Stimulated activated CD4-positive, alpha-beta T cell treated with anti-CD3 and anti-CD28 coated beads, Interleukin-2, amount 100 ng/mL, for 48 hours (primary cell): ENCODE results near the gene NADSYN1.
"Not testable (repeated sequence)": the region's sequence is repeated elsewhere in the genome, so short reads cannot be mapped to it uniquely, and the experiment has no call there.

ENCODE experiments used
- DNase-seq, 2 donors: peaks; one replicate each; pipeline ENCODE4 v3.0.0-alpha.2; 2020

Gene NADSYN1

GRCh38 chr11:71453037-71453917 lies at the start of gene NADSYN1:
TSS of gene NADSYN1 (plus strand) at chr11:71453203. CDS start at chr11:71453297, 94 bp downstream.
- DNase-seq: peak; percentile 90 to 93

DNA sequence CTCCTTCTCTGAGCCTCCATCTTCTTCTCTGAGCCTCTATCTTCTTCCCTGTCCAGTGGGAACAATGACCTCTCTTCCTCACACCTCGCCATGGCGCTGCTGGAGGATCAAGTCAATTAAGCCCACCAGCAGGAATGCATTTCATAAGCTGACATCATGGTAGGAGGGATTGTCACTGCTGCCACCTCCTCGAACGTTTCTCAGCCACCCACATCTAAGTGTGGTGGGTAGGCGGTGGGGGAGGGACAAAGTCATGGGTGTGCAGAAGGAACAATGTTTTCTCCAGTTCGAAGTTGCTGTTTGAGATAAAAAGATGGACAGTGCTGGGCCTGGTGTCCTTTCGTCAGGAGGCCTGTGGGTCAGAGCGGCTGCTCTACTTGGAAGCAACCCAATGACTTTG lies 48.8 kb upstream of the NADSYN1 start:
- DNase-seq: no peak

GRCh38 chr11:71406681-71407080 lies 46.3 kb upstream of the NADSYN1 start:
- no peak for DNase-seq

- no peak for DNase-seq
Measured at GRCh38 chr11:71407356-71407755, 45.6 kb upstream of the NADSYN1 start.

- DNase-seq: no peak
Measured at GRCh38 chr11:71408826-71409225, 44.2 kb upstream of the NADSYN1 start.

GRCh38 chr11:71410363-71410966 lies 42.5 kb upstream of the NADSYN1 start:
- DNase-seq: no peak

DNA sequence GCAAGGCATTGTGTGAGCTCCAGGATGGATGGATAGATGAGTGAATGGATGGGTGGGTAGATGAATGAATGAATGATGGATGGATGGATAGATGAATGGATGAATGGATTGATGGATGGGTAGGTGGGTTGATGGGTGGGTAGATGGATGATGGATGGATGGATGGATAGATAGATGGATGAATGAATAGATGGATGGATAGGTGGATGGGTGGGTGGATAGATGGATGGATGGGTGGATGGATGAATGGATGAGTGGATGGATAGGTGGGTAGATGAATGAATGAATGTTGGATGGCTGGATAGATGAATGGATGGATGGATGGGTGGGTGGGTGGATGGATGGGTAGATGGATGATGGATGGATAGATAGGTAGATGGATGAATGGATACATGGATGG lies 38.4 kb upstream of the NADSYN1 start:
- no peak for DNase-seq

GRCh38 chr11:71418643-71419042 lies 34.4 kb upstream of the NADSYN1 start:
- peak in 1 of 2 donors; percentile 8 for DNase-seq

- DNase-seq: peak; percentile 11 to 18
Measured at GRCh38 chr11:71420455-71421241, 32.4 kb upstream of the NADSYN1 start.

- DNase-seq: no peak
Measured at GRCh38 chr11:71421392-71421950, 31.5 kb upstream of the NADSYN1 start.

DNA sequence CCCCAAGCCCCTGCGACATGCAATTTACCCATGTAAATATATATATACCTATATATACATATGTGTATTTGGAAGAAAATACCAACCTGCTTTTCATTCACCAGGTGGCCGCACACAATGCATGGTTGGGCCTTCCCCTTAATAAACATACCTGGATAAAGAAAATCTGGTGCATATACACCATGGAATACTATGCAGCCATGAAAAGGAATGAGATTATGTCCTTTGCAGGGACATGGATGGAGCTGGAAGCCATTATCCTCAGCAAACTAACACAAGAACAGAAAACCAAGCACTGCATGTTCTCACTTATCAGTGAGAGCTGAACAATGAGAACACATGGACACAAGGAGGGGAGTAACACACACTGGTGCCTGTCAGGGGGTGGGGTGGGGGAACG lies 30.7 kb upstream of the NADSYN1 start:
- not testable (repeated sequence) for DNase-seq

DNA sequence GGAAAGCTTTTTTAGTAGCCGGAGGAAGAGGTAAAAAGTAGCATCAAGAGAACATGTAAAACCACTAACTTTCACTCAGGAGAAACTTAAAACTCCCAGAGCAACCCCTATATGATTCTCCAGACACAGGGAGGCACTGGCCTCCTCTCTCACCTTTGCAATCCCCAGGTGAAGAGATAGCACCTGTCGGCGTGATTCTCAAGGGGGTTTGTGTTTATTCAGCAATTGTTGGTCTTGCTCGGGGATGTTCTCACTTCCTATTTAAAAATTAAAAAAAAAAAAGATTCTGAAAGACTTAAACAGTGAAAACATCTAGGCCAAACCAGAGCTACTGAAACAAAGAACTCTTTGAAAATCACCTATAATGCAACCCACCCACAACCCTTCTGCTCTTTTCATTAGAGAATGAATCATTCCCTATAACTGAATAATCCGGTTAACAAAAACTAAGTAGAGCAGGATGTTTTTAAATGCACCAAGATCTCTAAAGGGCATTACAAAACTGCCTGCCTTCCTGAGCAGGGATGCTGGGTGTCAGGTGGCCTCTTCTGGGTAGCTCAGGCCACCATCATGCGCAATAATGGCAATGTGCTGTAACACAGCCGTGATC lies 29.7 kb upstream of the NADSYN1 start:
- DNase-seq: no peak

- DNase-seq: no peak
Measured at GRCh38 chr11:71425409-71425808, 27.6 kb upstream of the NADSYN1 start.

- no peak for DNase-seq
Measured at GRCh38 chr11:71425860-71426259, 27.1 kb upstream of the NADSYN1 start.

GRCh38 chr11:71426413-71426812 lies 26.6 kb upstream of the NADSYN1 start:
- DNase-seq: no peak

GRCh38 chr11:71428861-71429435 lies 24.1 kb upstream of the NADSYN1 start:
- DNase-seq: no peak

DNA sequence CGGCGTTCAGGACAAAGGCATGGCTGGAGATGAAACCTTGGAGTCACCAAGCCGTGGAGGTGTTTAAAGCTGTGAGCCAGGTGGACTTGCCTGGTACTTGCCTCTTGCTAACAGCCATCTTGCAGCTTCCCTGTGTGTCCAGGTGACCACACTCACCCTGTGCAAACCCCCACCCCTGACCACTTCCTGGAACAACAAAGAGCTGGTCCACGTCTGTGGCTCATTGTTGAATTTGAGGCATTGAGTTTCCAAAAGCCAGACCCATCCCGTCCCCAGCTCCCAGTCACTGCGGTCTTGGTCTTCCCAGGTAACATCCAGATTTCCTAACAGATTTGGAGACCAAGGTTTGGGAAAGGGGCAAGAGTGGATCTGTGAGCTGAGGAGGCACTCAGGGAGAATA lies 23.3 kb upstream of the NADSYN1 start:
- no peak for DNase-seq

GRCh38 chr11:71430166-71430565 lies 22.8 kb upstream of the NADSYN1 start:
- DNase-seq: no peak

DNA sequence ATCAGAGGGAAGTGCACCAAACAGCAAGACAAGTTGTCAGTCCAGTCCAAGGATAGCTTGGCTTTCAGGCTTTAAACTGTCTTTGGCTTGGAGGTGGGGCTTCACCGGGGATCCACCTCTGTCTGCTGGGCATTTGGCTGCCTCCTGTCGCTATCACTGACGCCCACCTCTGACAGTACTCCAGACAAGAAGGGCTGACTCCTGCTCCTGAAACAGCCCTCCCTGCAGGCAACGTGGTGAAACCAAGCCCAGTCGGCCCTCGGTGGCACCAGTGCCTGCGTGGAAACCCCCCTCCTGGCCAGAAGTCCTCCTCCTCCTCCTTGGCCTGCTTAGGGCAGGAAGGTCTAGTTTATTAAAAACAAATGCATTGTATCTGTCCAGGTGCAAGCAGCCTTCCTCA lies 21.7 kb upstream of the NADSYN1 start:
- DNase-seq: no peak

- no peak for DNase-seq
Measured at GRCh38 chr11:71432761-71433647, 20.0 kb upstream of the NADSYN1 start.
